Brain pericyte (primary cell): ENCODE results near the gene CTDSP1.

ENCODE experiments used
- DNase-seq: peaks from one replicate; pipeline ENCODE4 v3.0.0-alpha.2; 2012; ENCODE audit warnings: low read depth, low spot score

Gene CTDSP1

GRCh38 chr2:218383892-218384519 is 15.7 kb upstream of the CTDSP1 start:
- DNase-seq: no peak

GRCh38 chr2:218384975-218385374 is 14.7 kb upstream of the CTDSP1 start:
- no peak for DNase-seq

GRCh38 chr2:218386505-218387368 is 12.9 kb upstream of the CTDSP1 start:
- DNase-seq: no peak

- DNase-seq: peak; percentile 41
Measured at GRCh38 chr2:218387369-218388194, 12.1 kb upstream of the CTDSP1 start.

GRCh38 chr2:218389333-218390150 is 10.1 kb upstream of the CTDSP1 start:
- no peak for DNase-seq

GRCh38 chr2:218391202-218391601 is 8.5 kb upstream of the CTDSP1 start:
- DNase-seq: no peak

GRCh38 chr2:218392459-218392858 is 7.2 kb upstream of the CTDSP1 start:
- no peak for DNase-seq

- no peak for DNase-seq
Measured at GRCh38 chr2:218392891-218393462, 6.7 kb upstream of the CTDSP1 start.

GRCh38 chr2:218393750-218394290 is 5.8 kb upstream of the CTDSP1 start:
- no peak for DNase-seq

GRCh38 chr2:218394298-218395089 is 5.2 kb upstream of the CTDSP1 start:
- no peak for DNase-seq

- DNase-seq: no peak
Measured at GRCh38 chr2:218395090-218395444, 4.6 kb upstream of the CTDSP1 start.

GRCh38 chr2:218395456-218395825 is 4.2 kb upstream of the CTDSP1 start:
- no peak for DNase-seq

GRCh38 chr2:218395826-218396687 is 3.6 kb upstream of the CTDSP1 start:
- DNase-seq: peak; percentile 90

GRCh38 chr2:218396688-218397462 is 2.8 kb upstream of the CTDSP1 start:
- no peak for DNase-seq

GRCh38 chr2:218397463-218397819 is 2.2 kb upstream of the CTDSP1 start:
- DNase-seq: no peak

- DNase-seq: no peak
Measured at GRCh38 chr2:218397820-218398436, 1.7 kb upstream of the CTDSP1 start.

- DNase-seq: no peak
Measured at GRCh38 chr2:218398437-218399390, 954 bp upstream of the CTDSP1 start.
